H1 (cell line): ENCODE results near the gene ARHGEF25. TPM values are rescaled to one million over a fixed set of nuclear protein-coding genes. Genes with fewer than 3 reads are reported as not detected.

Source experiments
- CTCF ChIA-PET: fragments of 300-600 bp; sonication (Branson Sonifier 250); formaldehyde crosslinking; loops from one replicate; lab custom pipeline; 2021; ENCODE audit not compliant: partially characterized antibody; lab: Charles Lee
- POLR2A ChIA-PET: fragments of 300-600 bp; sonication (Branson Sonifier 250); formaldehyde crosslinking; loops from one replicate; lab custom pipeline; 2021; ENCODE audit warnings: inconsistent platforms; ENCODE audit not compliant: partially characterized antibody; lab: Charles Lee
- DNase-seq, 2 experiments: peaks; one replicate each; pipeline versions ENCODE4 v3.0.0 to v3.0.0-alpha.2; 2010 to 2022; ENCODE audit warnings: low spot score in 2 of 2, low read depth in 1 of 2, mixed read lengths in 1 of 2
- FAIRE-seq: peaks from 2 replicates; lab custom pipeline; 2011; peaks lifted over from hg19 to GRCh38; lab: Jason Lieb, UNC
- H2AFZ ChIP-seq: 2 replicates; pipeline ENCODE4 v1.8.1; 2012; ENCODE audit warnings: low read length, inconsistent platforms
- H2AK5ac ChIP-seq: 2 replicates; pipeline ENCODE4 v1.6.1; 2013; ENCODE audit warnings: low read depth, low read length
- H2BK120ac ChIP-seq: replicated peaks from 2 replicates; pipeline ENCODE3; 2013; ENCODE audit warnings: low read depth, low read length, inconsistent platforms
- H2BK12ac ChIP-seq: 2 replicates; pipeline ENCODE4 v1.6.1; 2013; ENCODE audit warnings: low read depth, low read length
- H2BK15ac ChIP-seq: 2 replicates; pipeline ENCODE4 v1.6.1; 2013; ENCODE audit warnings: low read length
- H2BK20ac ChIP-seq: 2 replicates; pipeline ENCODE4 v1.6.1; 2013; ENCODE audit warnings: low read length
- H2BK5ac ChIP-seq: 2 replicates; pipeline ENCODE4 v1.6.1; 2013; ENCODE audit warnings: low read depth, low read length
- H3K14ac ChIP-seq: 2 replicates; pipeline ENCODE4 v1.6.1; 2013; ENCODE audit warnings: inconsistent platforms; ENCODE audit not compliant: insufficient read length
- H3K18ac ChIP-seq: 2 replicates; pipeline ENCODE4 v1.6.1; 2013; ENCODE audit warnings: low read length; ENCODE audit errors: extremely low read depth
- H3K23ac ChIP-seq: 2 replicates; pipeline ENCODE4 v1.6.1; 2013; ENCODE audit warnings: inconsistent platforms; ENCODE audit not compliant: insufficient read length
- H3K23me2 ChIP-seq: 2 replicates; pipeline ENCODE4 v1.6.1; 2013; ENCODE audit warnings: low read depth, low read length
- H3K27ac ChIP-seq: 2 replicates; pipeline ENCODE4 v1.6.1; 2011; ENCODE audit warnings: low read depth, low read length, inconsistent platforms
- H3K27me3 ChIP-seq, 4 experiments: replicated peaks in 1 of 4; 1 replicate in 1 of 4; 2 replicates in 3 of 4; pipeline versions ENCODE4 v1.6.1 to v1.8.1; 2011 to 2013; ENCODE audit warnings: low read length in 3 of 4, mild to moderate bottlenecking in 3 of 4, inconsistent platforms in 2 of 4, mixed read lengths in 2 of 4, moderate library complexity in 1 of 4; ENCODE audit not compliant: control insufficient read depth in 3 of 4, insufficient read depth in 3 of 4; ENCODE audit errors: extremely low read depth in 1 of 4
- H3K36me3 ChIP-seq, 4 experiments: 2 replicates each; pipeline versions ENCODE4 v1.6.1 to v1.8.1; 2011 to 2013; ENCODE audit warnings: mild to moderate bottlenecking in 4 of 4, low read length in 3 of 4, moderate library complexity in 2 of 4, control low read depth in 1 of 4, inconsistent platforms in 1 of 4; ENCODE audit not compliant: insufficient read depth in 4 of 4, control insufficient read depth in 2 of 4
- H3K4ac ChIP-seq: replicated peaks from 2 replicates; pipeline ENCODE3; 2013; ENCODE audit warnings: low read length, low read depth, mixed read lengths, inconsistent platforms; ENCODE audit not compliant: insufficient read length
- H3K4me1 ChIP-seq, 4 experiments: replicated peaks in 1 of 4; 1 replicate in 1 of 4; 2 replicates in 3 of 4; pipeline versions ENCODE4 v1.6.1 to v1.8.1; 2011 to 2013; ENCODE audit warnings: low read length in 3 of 4, inconsistent platforms in 2 of 4, mixed read lengths in 1 of 4; ENCODE audit not compliant: insufficient read depth in 4 of 4, control insufficient read depth in 3 of 4
- H3K4me2 ChIP-seq, 2 experiments: 2 replicates each; pipeline versions ENCODE4 v1.6.1 to v1.8.1; 2011 to 2013; ENCODE audit warnings: low read depth in 2 of 2, low read length in 2 of 2, control low read depth in 1 of 2, inconsistent platforms in 1 of 2, mild to moderate bottlenecking in 1 of 2; ENCODE audit not compliant: insufficient read depth in 1 of 2
- H3K4me3 ChIP-seq, 4 experiments: fragments of 200-600, 300-600 bp in 1 of 4; sonication (generic), shearing (Covaris generic), sonication (Bioruptor Twin) in 1 of 4; 2 replicates each; pipeline versions ENCODE4 v1.5.1 to v1.8.1; 2011 to 2016; ENCODE audit warnings: low read length in 4 of 4, low read depth in 3 of 4, control low read depth in 2 of 4, inconsistent platforms in 2 of 4, mild to moderate bottlenecking in 2 of 4, mixed read lengths in 1 of 4, moderate library complexity in 1 of 4; ENCODE audit not compliant: insufficient read depth in 2 of 4; ENCODE audit errors: extremely low read depth in 1 of 4
- H3K56ac ChIP-seq: replicated peaks from 2 replicates; pipeline ENCODE3; 2013; ENCODE audit warnings: low read depth, mild to moderate bottlenecking, mixed read lengths, low read length, inconsistent platforms; ENCODE audit not compliant: insufficient read length
- H3K79me1 ChIP-seq: 2 replicates; pipeline ENCODE4 v1.6.1; 2013; ENCODE audit warnings: low read depth, low read length, control low read depth
- H3K79me2 ChIP-seq, 2 experiments: 2 replicates each; pipeline versions ENCODE4 v1.6.1 to v1.8.1; 2012 to 2013; ENCODE audit warnings: low read length in 2 of 2, mild to moderate bottlenecking in 2 of 2, inconsistent platforms in 1 of 2; ENCODE audit not compliant: insufficient read depth in 2 of 2, control insufficient read depth in 1 of 2
- H3K9ac ChIP-seq, 4 experiments: replicated peaks in 1 of 4; 1 replicate in 1 of 4; 2 replicates in 3 of 4; pipeline versions ENCODE4 v1.6.1 to v1.8.1; 2011 to 2013; ENCODE audit warnings: low read depth in 3 of 4, low read length in 3 of 4, control low read depth in 2 of 4, mild to moderate bottlenecking in 2 of 4, moderate library complexity in 2 of 4, inconsistent platforms in 1 of 4; ENCODE audit errors: extremely low read depth in 1 of 4
- H3K9me3 ChIP-seq, 2 experiments: 2 replicates each; pipeline versions ENCODE4 v1.6.1 to v1.8.1; 2012 to 2013; ENCODE audit warnings: mild to moderate bottlenecking in 2 of 2, moderate library complexity in 2 of 2, control low read depth in 1 of 2, inconsistent platforms in 1 of 2, low read depth in 1 of 2, low read length in 1 of 2, mixed read lengths in 1 of 2; ENCODE audit not compliant: insufficient read depth in 2 of 2
- H4K20me1 ChIP-seq, 2 experiments: replicated peaks in 1 of 2; 2 replicates each; pipeline versions ENCODE3 to v1.8.1; 2011 to 2013; ENCODE audit warnings: inconsistent platforms in 2 of 2, low read length in 2 of 2, mild to moderate bottlenecking in 1 of 2; ENCODE audit not compliant: insufficient read depth in 2 of 2, control insufficient read depth in 1 of 2
- H4K5ac ChIP-seq: 2 replicates; pipeline ENCODE4 v1.6.1; 2013; ENCODE audit warnings: low read length, low read depth, mixed read lengths, inconsistent platforms; ENCODE audit not compliant: insufficient read length
- H4K8ac ChIP-seq: 2 replicates; pipeline ENCODE4 v1.8.0; 2013; ENCODE audit warnings: mild to moderate bottlenecking, moderate library complexity, low read length, inconsistent platforms; ENCODE audit not compliant: insufficient read depth; ENCODE audit errors: extremely low read depth
- H4K91ac ChIP-seq: replicated peaks from 2 replicates; pipeline ENCODE3; 2013; ENCODE audit warnings: low read length, mixed read lengths, inconsistent platforms; ENCODE audit not compliant: insufficient read length
- CBX8 ChIP-seq: fragments of 300-800, 300-1000 bp; sonication (generic); IDR thresholded peaks from 2 replicates; pipeline ENCODE4 v1.7.1; 2016; ENCODE audit warnings: low read depth, low read length, borderline replicate concordance
- CEBPB ChIP-seq: IDR thresholded peaks from 2 replicates; pipeline ENCODE4 v1.6.1; 2012; ENCODE audit warnings: low read depth, low read length
- WGBS, 2 experiments: shearing (Covaris generic) in 1 of 2; methylation state at CpG; one replicate each; pipeline versions ENCODE4 v1.1.6 to v1.1.7; 2013 to 2015; ENCODE audit warnings: low lambda C conversion rate in 2 of 2, mixed read lengths in 2 of 2, inconsistent platforms in 1 of 2, low coverage in 1 of 2, missing lambda C conversion rate in 1 of 2; ENCODE audit not compliant: insufficient replicate concordance in 2 of 2, insufficient coverage in 1 of 2, insufficient read length in 1 of 2; ENCODE audit errors: extremely low coverage in 1 of 2, missing lambda C conversion rate in 1 of 2; 5-methylcytosine and 5-hydroxymethylcytosine counted together
- polyA plus RNA-seq, 7 experiments: library from polyadenylated mRNA; depleted of rRNA in 3 of 7; stranded (reverse) in 5 of 7; unstranded in 2 of 7; fragments of >200 nt in 5 of 7; fragments of 200-250 nt in 2 of 7; gene quantifications; 1 replicate in 5 of 7; 2 replicates in 1 of 7; 4 replicates in 1 of 7; pipeline versions ENCODE4 v1.2.1 to v1.2.3, GENCODE V29; 2011 to 2013; ENCODE audit warnings: missing spikeins in 2 of 7, mixed read lengths in 2 of 7
- total RNA-seq: library from RNA; stranded (reverse); fragmentation: NEBNext Ultra II Directional; extraction: Animal tissue kit (Norgen Biotek cat#: 25700); gene quantifications from 2 replicates; pipeline ENCODE4 v1.2.1, GENCODE V29; 2021

ARHGEF25 gene
- total and polyA plus RNA-seq, 2 of the 8 experiments (the other 6 are each of a cell fraction or from before 2014, with no cell fraction given), result 5.9 to 8.8 TPM

- Histone ChIP-seq H2AFZ (no peak overlapping the region), H2BK120ac (no peak overlapping the region), H2AK5ac (no peak overlapping the region), H4K8ac (no peak overlapping the region), H3K4me2 (no peak overlapping the region), H3K9me3 (no peaks in the 10 kb centered on the region), H2BK20ac (no peak overlapping the region), H3K9ac (no peak overlapping the region), H3K79me1 (no peaks in the 10 kb centered on the region), H3K18ac (no peak overlapping the region), H3K23ac (no peak overlapping the region), H4K5ac (no peak overlapping the region), H4K91ac (no peak overlapping the region), H3K23me2 (no peaks in the 10 kb centered on the region), H3K4ac (no peak overlapping the region), H3K27me3 (no peaks in the 10 kb centered on the region), H2BK12ac (no peak overlapping the region)
- no peak for FAIRE-seq
- POLR2A ChIA-PET, result interaction anchor here (0.7 to 1.3 kb wide), 3 partner anchors 21 to 52 kb away, joined by 3 to 4 read pairs (median 3); partner anchors contain the start of gene PIP4K2C
- TF ChIP-seq CEBPB, result no peak
- no peak for TF ChIP-seq CBX8
- TF ChIP-seq, all 59 proteins: peak for 0
- Histone ChIP-seq H3K36me3 (peaks cover 12 to 62% (median 38%) of the 10 kb centered on the region in 4 experiments), H3K27ac (no peak overlapping the region), H4K20me1 (no peaks in the 10 kb centered on the region), H3K4me1 (no peaks in the 10 kb centered on the region), H2BK15ac (no peak overlapping the region), H3K79me2 (no peaks in the 10 kb centered on the region), H3K14ac (no peak overlapping the region), H2BK5ac (no peak overlapping the region), H3K4me3 (no peak overlapping the region), H3K56ac (no peak overlapping the region)
- CTCF ChIA-PET, result interaction anchor here (0.7 to 6.1 kb wide), 5 partner anchors 14 to 184 kb away, joined by 3 to 62 read pairs (median 3); partner anchors contain the start of gene B4GALNT1
- no peak for DNase-seq
- 87% methylated on average over 18 of the region's 18 CpGs; no CpG with 5 or more reads in 1 of the 2 experiments for WGBS, 2 experiments
Measured at GRCh38 chr12:57569858-57570257, 41.4 kb upstream of the ARHGEF25 start.
